ENCODE data around the gene HNRNPUL1. TPM values are rescaled to one million over a fixed set of nuclear protein-coding genes. Genes with fewer than 3 reads are reported as not detected.
A peak's percentile ranks its signal among the peaks of the same experiment; 100 is the strongest.

HNRNPUL1 gene
- total and polyA plus RNA-seq, 9 of the 15 experiments (the other 6 are each of a cell fraction or from before 2014, with no cell fraction given) = 7.3 to 211 (median 85.0) TPM

DNA sequence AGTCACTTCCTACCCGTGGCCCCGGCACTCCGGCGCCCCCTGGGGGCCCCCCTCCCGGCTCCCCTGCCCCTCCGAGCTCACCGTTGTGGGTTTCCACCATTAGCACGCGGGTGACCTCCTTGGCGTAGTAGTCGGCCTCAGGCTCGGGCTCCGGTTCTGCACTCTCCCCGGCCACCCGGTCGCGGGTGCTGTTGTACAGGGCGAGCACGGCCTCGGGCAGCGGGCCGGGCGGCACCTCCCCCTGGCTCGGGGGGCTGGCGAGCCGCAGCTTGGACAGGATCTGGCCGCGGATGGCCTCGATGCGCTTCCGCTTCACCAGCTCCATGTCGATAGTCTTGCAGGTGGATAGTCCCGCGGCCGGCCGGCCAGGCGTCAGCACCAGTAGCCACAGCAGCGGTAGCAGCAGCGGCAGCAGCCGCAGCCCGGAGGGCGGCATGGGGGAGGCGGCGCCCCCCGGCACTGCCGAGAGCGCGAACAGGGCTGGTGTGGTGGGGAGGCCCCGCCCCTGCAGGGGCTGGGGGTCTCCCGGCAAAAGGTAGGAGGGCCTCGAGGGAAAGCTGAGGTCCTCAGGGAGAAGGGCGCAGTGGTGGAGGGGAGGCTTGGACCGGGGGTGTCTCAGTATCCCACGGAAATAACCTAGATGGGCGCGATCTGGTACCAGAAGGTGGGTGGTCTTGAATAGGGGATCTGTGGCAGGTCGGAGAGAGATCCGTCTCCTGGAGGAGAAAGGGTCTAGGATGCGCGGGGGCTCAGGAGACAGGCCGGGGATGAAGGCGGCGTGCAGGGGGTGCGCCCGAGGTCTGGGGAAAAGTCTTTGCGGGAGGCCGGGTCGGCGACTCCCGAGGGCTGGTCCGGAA, 88.7 kb downstream of the HNRNPUL1 start (continued):
- TF ChIP-seq LCOR (CRISPR knock-in tag; IDR thresholded peaks at IDR 0.05) (no peak), PURB (CRISPR knock-in tag; IDR thresholded peaks at IDR 0.05; ENCODE audit: low read depth) (no peak), ZSCAN32 (CRISPR knock-in tag; IDR thresholded peaks at IDR 0.05) (no peak), ZNF583 (CRISPR knock-in tag; IDR thresholded peaks at IDR 0.05) (no peak), MEF2D (tag; conservative IDR thresholded peaks at IDR 0.05; ENCODE audit: low read depth) (no peak), CHD2 (IDR thresholded peaks at IDR 0.05; ENCODE audit: low read depth, low read length) (no peak), ZNF175 (CRISPR knock-in tag; IDR thresholded peaks at IDR 0.05; ENCODE audit: low read depth) (no peak), ZFP30 (CRISPR knock-in tag; IDR thresholded peaks at IDR 0.05; ENCODE audit: borderline replicate concordance) (no peak), SAP30 (IDR thresholded peaks at IDR 0.05; ENCODE audit: borderline replicate concordance, insufficient read depth, low read depth, low read length, poor library complexity, severe bottlenecking) (peak; percentile 57), ZNF146 (CRISPR knock-in tag; IDR thresholded peaks at IDR 0.05; ENCODE audit: unreplicated experiment) (no peak), KHSRP (IDR thresholded peaks at IDR 0.05) (no peak), HMGN3 (IDR thresholded peaks at IDR 0.05; ENCODE audit: borderline replicate concordance, extremely low read depth, insufficient read length, low read depth, low read length) (peak; percentile 54), MAFK (IDR thresholded peaks at IDR 0.05; ENCODE audit: low read length) (no peak), NFRKB (IDR thresholded peaks at IDR 0.05; ENCODE audit: low read depth) (peak; percentile 29; the same call in 1 of the 2 replicates), PTTG1 (tag; IDR thresholded peaks at IDR 0.05; ENCODE audit: low read depth) (no peak), ZNF586 (CRISPR knock-in tag; conservative IDR thresholded peaks at IDR 0.05) (no peak), ERF (CRISPR knock-in tag; IDR thresholded peaks at IDR 0.05) (no peak), SIX5 (IDR thresholded peaks at IDR 0.05; ENCODE audit: borderline replicate concordance in 1 of 2, insufficient read depth in 1 of 2, low read depth in 1 of 2, low read length in 2 of 2) (0 out of 4 replicates have a peak, but pooled peaks of 1 of the 2 experiments have one; percentile 14), SIN3A (IDR thresholded peaks at IDR 0.05; ENCODE audit: borderline replicate concordance in 2 of 2, control insufficient read depth in 1 of 2, low read depth in 2 of 2, low read length in 2 of 2) (peak in 1 of 2 experiments; percentile 85; a peak in 1 of 4 replicates), ZNF12 (CRISPR knock-in tag; IDR thresholded peaks at IDR 0.05) (no peak)
- TF ChIP-seq, protein P1, sequence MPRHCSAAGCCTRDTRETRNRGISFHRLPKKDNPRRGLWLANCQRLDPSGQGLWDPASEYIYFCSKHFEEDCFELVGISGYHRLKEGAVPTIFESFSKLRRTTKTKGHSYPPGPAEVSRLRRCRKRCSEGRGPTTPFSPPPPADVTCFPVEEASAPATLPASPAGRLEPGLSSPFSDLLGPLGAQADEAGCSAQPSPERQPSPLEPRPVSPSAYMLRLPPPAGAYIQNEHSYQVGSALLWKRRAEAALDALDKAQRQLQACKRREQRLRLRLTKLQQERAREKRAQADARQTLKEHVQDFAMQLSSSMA (CRISPR knock-in tag; IDR thresholded peaks at IDR 0.05) = no peak
- TF ChIP-seq, protein P2, sequence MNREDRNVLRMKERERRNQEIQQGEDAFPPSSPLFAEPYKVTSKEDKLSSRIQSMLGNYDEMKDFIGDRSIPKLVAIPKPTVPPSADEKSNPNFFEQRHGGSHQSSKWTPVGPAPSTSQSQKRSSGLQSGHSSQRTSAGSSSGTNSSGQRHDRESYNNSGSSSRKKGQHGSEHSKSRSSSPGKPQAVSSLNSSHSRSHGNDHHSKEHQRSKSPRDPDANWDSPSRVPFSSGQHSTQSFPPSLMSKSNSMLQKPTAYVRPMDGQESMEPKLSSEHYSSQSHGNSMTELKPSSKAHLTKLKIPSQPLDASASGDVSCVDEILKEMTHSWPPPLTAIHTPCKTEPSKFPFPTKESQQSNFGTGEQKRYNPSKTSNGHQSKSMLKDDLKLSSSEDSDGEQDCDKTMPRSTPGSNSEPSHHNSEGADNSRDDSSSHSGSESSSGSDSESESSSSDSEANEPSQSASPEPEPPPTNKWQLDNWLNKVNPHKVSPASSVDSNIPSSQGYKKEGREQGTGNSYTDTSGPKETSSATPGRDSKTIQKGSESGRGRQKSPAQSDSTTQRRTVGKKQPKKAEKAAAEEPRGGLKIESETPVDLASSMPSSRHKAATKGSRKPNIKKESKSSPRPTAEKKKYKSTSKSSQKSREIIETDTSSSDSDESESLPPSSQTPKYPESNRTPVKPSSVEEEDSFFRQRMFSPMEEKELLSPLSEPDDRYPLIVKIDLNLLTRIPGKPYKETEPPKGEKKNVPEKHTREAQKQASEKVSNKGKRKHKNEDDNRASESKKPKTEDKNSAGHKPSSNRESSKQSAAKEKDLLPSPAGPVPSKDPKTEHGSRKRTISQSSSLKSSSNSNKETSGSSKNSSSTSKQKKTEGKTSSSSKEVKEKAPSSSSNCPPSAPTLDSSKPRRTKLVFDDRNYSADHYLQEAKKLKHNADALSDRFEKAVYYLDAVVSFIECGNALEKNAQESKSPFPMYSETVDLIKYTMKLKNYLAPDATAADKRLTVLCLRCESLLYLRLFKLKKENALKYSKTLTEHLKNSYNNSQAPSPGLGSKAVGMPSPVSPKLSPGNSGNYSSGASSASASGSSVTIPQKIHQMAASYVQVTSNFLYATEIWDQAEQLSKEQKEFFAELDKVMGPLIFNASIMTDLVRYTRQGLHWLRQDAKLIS (CRISPR knock-in tag; IDR thresholded peaks at IDR 0.05) = 0 out of 2 replicates have a peak, but pooled peaks have one; percentile 25
- TF ChIP-seq, protein P3, sequence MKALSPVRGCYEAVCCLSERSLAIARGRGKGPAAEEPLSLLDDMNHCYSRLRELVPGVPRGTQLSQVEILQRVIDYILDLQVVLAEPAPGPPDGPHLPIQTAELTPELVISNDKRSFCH (CRISPR knock-in tag; IDR thresholded peaks at IDR 0.05) = no peak
- TF ChIP-seq, protein P3 (tag; IDR thresholded peaks at IDR 0.05) = no peak

All from K562 (cell line).